ENCODE data around the gene DNAH2.

GRCh38 chr17:7839190-7839875 is 121.8 kb downstream of the DNAH2 start:
- TF ChIP-seq, protein P1, sequence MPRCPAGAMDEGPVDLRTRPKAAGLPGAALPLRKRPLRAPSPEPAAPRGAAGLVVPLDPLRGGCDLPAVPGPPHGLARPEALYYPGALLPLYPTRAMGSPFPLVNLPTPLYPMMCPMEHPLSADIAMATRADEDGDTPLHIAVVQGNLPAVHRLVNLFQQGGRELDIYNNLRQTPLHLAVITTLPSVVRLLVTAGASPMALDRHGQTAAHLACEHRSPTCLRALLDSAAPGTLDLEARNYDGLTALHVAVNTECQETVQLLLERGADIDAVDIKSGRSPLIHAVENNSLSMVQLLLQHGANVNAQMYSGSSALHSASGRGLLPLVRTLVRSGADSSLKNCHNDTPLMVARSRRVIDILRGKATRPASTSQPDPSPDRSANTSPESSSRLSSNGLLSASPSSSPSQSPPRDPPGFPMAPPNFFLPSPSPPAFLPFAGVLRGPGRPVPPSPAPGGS (IDR thresholded peaks at IDR 0.05) = no peak
- TF ChIP-seq, protein P2, sequence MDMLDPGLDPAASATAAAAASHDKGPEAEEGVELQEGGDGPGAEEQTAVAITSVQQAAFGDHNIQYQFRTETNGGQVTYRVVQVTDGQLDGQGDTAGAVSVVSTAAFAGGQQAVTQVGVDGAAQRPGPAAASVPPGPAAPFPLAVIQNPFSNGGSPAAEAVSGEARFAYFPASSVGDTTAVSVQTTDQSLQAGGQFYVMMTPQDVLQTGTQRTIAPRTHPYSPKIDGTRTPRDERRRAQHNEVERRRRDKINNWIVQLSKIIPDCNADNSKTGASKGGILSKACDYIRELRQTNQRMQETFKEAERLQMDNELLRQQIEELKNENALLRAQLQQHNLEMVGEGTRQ (IDR thresholded peaks at IDR 0.05) = no peak
- TF ChIP-seq REST (IDR thresholded peaks at IDR 0.05) (no peak), CTCF (IDR thresholded peaks at IDR 0.05) (no peak), NFE2L2 (conservative IDR thresholded peaks at IDR 0.05; ENCODE audit: low read length) (no peak), EP300 (IDR thresholded peaks at IDR 0.05) (no peak), POLR2A (IDR thresholded peaks at IDR 0.05; ENCODE audit: low read length) (no peak), SMC3 (IDR thresholded peaks at IDR 0.05) (no peak)
- TF ChIP-seq, protein P3, sequence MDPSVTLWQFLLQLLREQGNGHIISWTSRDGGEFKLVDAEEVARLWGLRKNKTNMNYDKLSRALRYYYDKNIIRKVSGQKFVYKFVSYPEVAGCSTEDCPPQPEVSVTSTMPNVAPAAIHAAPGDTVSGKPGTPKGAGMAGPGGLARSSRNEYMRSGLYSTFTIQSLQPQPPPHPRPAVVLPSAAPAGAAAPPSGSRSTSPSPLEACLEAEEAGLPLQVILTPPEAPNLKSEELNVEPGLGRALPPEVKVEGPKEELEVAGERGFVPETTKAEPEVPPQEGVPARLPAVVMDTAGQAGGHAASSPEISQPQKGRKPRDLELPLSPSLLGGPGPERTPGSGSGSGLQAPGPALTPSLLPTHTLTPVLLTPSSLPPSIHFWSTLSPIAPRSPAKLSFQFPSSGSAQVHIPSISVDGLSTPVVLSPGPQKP (IDR thresholded peaks at IDR 0.05; ENCODE audit: low read depth, low read length) = no peak

All from A549 (cell line).